Astrocyte (in vitro differentiated cells and primary cell): Measurements from ENCODE around the gene DEDD2. TPM values are rescaled to one million over a fixed set of nuclear protein-coding genes. Genes with fewer than 3 reads are reported as not detected.

Source experiments
- DNase-seq: peaks from one replicate; pipeline ENCODE4 v3.0.0-alpha.2; 2010; ENCODE audit warnings: low read depth
- FAIRE-seq: peaks from 2 replicates; lab custom pipeline; 2011; peaks lifted over from hg19 to GRCh38; lab: Jason Lieb, UNC
- H2AFZ ChIP-seq: 2 replicates; pipeline ENCODE4 v1.6.0; 2012; ENCODE audit warnings: low read depth, low read length, inconsistent platforms
- H3K27ac ChIP-seq: 2 replicates; pipeline ENCODE4 v1.5.1; 2011; ENCODE audit warnings: low read depth, low read length, inconsistent platforms
- H3K27me3 ChIP-seq: 2 replicates; pipeline ENCODE4 v1.6.0; 2011; ENCODE audit warnings: low read length, inconsistent platforms; ENCODE audit not compliant: insufficient read depth
- H3K36me3 ChIP-seq: 2 replicates; pipeline ENCODE4 v1.5.1; 2011; ENCODE audit warnings: low read length, inconsistent platforms; ENCODE audit not compliant: insufficient read depth
- H3K4me1 ChIP-seq: 2 replicates; pipeline ENCODE4 v1.5.1; 2011; ENCODE audit warnings: low read length, inconsistent platforms; ENCODE audit not compliant: insufficient read depth
- H3K4me2 ChIP-seq: 2 replicates; pipeline ENCODE4 v1.6.0; 2012; ENCODE audit warnings: low read length, inconsistent platforms
- H3K4me3 ChIP-seq: 2 replicates; pipeline ENCODE4 v1.5.1; 2011; ENCODE audit warnings: low read depth, mild to moderate bottlenecking, low read length, inconsistent platforms; ENCODE audit not compliant: insufficient read depth
- H3K79me2 ChIP-seq: 2 replicates; pipeline ENCODE4 v1.6.0; 2012; ENCODE audit warnings: mild to moderate bottlenecking, low read length, inconsistent platforms; ENCODE audit not compliant: insufficient read depth
- H3K9ac ChIP-seq: 2 replicates; pipeline ENCODE4 v1.6.0; 2012; ENCODE audit warnings: mild to moderate bottlenecking, low read length, inconsistent platforms
- H3K9me3 ChIP-seq: 2 replicates; pipeline ENCODE4 v1.5.1; 2012; ENCODE audit warnings: low read depth, mild to moderate bottlenecking, low read length, inconsistent platforms; ENCODE audit not compliant: insufficient read depth
- H4K20me1 ChIP-seq: 2 replicates; pipeline ENCODE4 v1.6.0; 2012; ENCODE audit warnings: low read length, inconsistent platforms; ENCODE audit not compliant: insufficient read depth
- H3K27ac Mint-ChIP-seq: one replicate; pipeline ENCODE4 v1.8.0; 2021; ENCODE audit warnings: mild to moderate bottlenecking, mixed read lengths; ENCODE audit not compliant: unreplicated experiment
- H3K27me3 Mint-ChIP-seq: one replicate; pipeline ENCODE4 v1.8.0; 2021; ENCODE audit warnings: low read depth, mixed read lengths; ENCODE audit not compliant: unreplicated experiment
- H3K36me3 Mint-ChIP-seq: one replicate; pipeline ENCODE4 v1.8.0; 2021; ENCODE audit warnings: low read depth, mixed read lengths; ENCODE audit not compliant: unreplicated experiment
- H3K4me1 Mint-ChIP-seq: one replicate; pipeline ENCODE4 v1.8.0; 2021; ENCODE audit warnings: low read depth, mixed read lengths; ENCODE audit not compliant: unreplicated experiment
- H3K4me3 Mint-ChIP-seq: one replicate; pipeline ENCODE4 v1.8.0; 2021; ENCODE audit warnings: mild to moderate bottlenecking, moderate library complexity, mixed read lengths; ENCODE audit not compliant: unreplicated experiment
- H3K9me3 Mint-ChIP-seq: one replicate; pipeline ENCODE4 v1.8.0; 2021; ENCODE audit warnings: mild to moderate bottlenecking, mixed read lengths; ENCODE audit not compliant: unreplicated experiment
- EZH2 ChIP-seq: IDR thresholded peaks from 2 replicates; pipeline ENCODE4 v1.6.1; 2012; ENCODE audit warnings: mild to moderate bottlenecking, low read length, inconsistent platforms; ENCODE audit not compliant: insufficient read depth
- total RNA-seq: library from RNA; stranded (reverse); gene quantifications from 2 replicates; pipeline ENCODE4 v1.2.1, GENCODE V29; 2021
- TF ChIP-seq, protein P1 (sequence below): IDR thresholded peaks from 2 replicates; pipeline ENCODE4 v1.5.1; 2011; ENCODE audit warnings: low read depth, mild to moderate bottlenecking, inconsistent platforms, low read length, moderate library complexity; ENCODE audit not compliant: insufficient read depth

The DEDD2 gene
- total RNA-seq, 1 donor from 2014 or later: 26.1 TPM

- no peak overlapping the region for H3K9ac ChIP-seq
- no peak for FAIRE-seq
- H3K9me3 ChIP-seq: no peaks in the 10 kb centered on the region
- H3K36me3 ChIP-seq: peaks cover 10% of the 10 kb centered on the region
- no peaks in the 10 kb centered on the region for H3K4me1 ChIP-seq
- H3K27me3 ChIP-seq: no peaks in the 10 kb centered on the region
- H3K4me2 ChIP-seq: no peak overlapping the region
- no peak overlapping the region for H3K27ac ChIP-seq
- Mint-ChIP-seq H3K4me3 (no peak overlapping the region), H3K9me3 (no peaks in the 10 kb centered on the region), H3K4me1 (peaks cover 6% of the 10 kb centered on the region), H3K27me3 (no peaks in the 10 kb centered on the region), H3K36me3 (peaks cover 37% of the 10 kb centered on the region), H3K27ac (no peak overlapping the region)
- H4K20me1 ChIP-seq: peaks cover 43% of the 10 kb centered on the region
- H2AFZ ChIP-seq: no peak overlapping the region
- TF ChIP-seq EZH2: no peak
- TF ChIP-seq, protein P1, sequence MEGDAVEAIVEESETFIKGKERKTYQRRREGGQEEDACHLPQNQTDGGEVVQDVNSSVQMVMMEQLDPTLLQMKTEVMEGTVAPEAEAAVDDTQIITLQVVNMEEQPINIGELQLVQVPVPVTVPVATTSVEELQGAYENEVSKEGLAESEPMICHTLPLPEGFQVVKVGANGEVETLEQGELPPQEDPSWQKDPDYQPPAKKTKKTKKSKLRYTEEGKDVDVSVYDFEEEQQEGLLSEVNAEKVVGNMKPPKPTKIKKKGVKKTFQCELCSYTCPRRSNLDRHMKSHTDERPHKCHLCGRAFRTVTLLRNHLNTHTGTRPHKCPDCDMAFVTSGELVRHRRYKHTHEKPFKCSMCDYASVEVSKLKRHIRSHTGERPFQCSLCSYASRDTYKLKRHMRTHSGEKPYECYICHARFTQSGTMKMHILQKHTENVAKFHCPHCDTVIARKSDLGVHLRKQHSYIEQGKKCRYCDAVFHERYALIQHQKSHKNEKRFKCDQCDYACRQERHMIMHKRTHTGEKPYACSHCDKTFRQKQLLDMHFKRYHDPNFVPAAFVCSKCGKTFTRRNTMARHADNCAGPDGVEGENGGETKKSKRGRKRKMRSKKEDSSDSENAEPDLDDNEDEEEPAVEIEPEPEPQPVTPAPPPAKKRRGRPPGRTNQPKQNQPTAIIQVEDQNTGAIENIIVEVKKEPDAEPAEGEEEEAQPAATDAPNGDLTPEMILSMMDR: no peak
- no peak overlapping the region for H3K4me3 ChIP-seq
- peaks cover 22% of the 10 kb centered on the region for H3K79me2 ChIP-seq
- no peak for DNase-seq
Observed at GRCh38 chr19:42199440-42200115, 17.9 kb downstream of the DEDD2 start.

DNA sequence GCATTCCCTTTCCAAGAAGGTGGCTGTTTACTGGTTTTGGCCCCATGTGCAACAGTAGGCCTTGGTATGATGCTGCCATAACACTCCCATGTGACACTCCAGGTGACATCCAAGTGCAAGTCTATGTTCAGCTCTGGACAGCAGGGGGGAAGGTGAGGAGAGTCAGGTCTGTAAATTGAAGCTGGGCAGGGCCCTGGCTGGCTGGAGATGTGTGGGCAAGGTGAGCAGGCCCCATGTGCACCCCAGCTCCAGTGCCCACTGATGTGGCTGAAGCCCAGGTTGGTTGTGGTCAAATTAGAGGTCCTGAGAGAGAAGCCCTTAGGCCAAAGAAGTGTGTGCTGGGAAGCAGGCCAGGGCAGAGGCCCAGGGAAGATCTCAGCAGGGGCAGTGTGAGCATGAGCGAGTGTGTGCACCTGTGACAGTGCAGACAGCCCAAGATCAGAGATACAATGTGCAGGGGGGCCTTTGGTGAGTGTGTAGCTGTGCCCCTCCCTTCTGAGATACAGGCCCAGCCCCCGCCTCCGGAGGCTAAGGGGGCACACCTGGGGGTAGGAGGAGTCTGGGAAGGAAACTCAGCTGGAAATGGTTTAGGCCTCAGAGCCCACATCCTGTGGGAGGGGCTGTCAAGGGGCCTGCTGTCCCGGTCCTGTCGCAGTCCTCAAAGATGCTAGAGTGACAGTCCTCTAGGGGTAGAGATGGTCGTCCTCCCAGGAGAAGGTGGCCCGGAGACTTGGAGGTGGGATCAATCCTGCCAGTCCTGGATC, 18.6 kb downstream of the DEDD2 start:
- peaks cover 32% of the 10 kb centered on the region for H3K36me3 Mint-ChIP-seq
- H3K4me3 Mint-ChIP-seq: no peak overlapping the region
- no peak overlapping the region for H3K4me3 ChIP-seq
- H3K9ac ChIP-seq: no peak overlapping the region
- peaks cover 6% of the 10 kb centered on the region for H3K4me1 Mint-ChIP-seq
- FAIRE-seq (no peak), DNase-seq (no peak)
- peaks cover 43% of the 10 kb centered on the region for H4K20me1 ChIP-seq
- H3K4me2 ChIP-seq: no peak overlapping the region
- peaks cover 10% of the 10 kb centered on the region for H3K36me3 ChIP-seq
- H3K4me1 ChIP-seq: no peaks in the 10 kb centered on the region
- TF ChIP-seq, protein P1: no peak
- TF ChIP-seq EZH2: no peak
- H3K27me3 Mint-ChIP-seq: no peaks in the 10 kb centered on the region
- no peaks in the 10 kb centered on the region for H3K27me3 ChIP-seq
- H3K9me3 ChIP-seq: no peaks in the 10 kb centered on the region
- peak overlapping the region; percentile 59 for H3K27ac Mint-ChIP-seq
- no peak overlapping the region for H3K27ac ChIP-seq
- H3K79me2 ChIP-seq: peaks cover 22% of the 10 kb centered on the region
- H3K9me3 Mint-ChIP-seq: peaks cover 3% of the 10 kb centered on the region
- no peak overlapping the region for H2AFZ ChIP-seq
